Measurements from ENCODE around the gene ANKRD44.
A peak's percentile ranks its signal among the peaks of the same experiment; 100 is the strongest.

ANKRD44 gene

DNA sequence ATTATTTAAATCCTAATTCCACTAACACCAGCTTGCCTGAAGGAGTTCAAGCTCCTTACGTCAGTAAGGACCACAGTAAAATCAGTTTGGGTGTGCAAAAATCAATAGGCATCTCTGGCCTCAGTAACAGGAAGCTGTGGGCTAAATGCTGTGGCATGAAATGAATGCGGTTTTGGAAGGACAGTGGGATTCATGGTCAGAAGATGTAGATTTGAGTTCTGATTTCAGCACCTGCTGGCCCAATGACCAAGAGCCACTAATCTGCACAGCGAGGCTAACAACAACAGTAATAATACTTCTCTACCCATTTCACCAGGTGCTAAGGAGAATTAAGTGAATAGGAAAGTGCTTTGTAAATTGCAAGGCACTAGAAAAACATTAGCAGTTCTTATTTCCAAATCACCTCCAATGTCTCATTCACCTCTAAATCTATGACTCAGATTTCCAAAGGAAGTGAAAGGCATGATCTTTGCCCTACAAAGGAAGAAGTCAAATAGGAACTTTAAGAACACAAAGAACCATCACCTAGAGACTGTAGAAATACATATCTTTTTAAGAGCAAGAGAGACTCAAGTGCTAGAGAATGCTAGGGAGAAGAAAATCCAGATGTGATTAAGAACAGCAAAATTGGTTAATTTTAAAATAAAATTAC, 172.6 kb downstream of the ANKRD44 start:
- no peak for DNase-seq (ENCODE audit: low read depth)
- no peak overlapping the region for H3K4me3 ChIP-seq (ENCODE audit: low read depth, low read length)

- DNase-seq (ENCODE audit: low read depth): no peak
Observed at GRCh38 chr2:197137231-197137630, 173.3 kb downstream of the ANKRD44 start.

GRCh38 chr2:197136452-197136851, 174.1 kb downstream of the ANKRD44 start:
- H3K4me3 ChIP-seq (ENCODE audit: low read depth, low read length): no peak overlapping the region
- DNase-seq (ENCODE audit: low read depth): no peak

More at GRCh38 chr2:197137231-197137630, 173.3 kb downstream of the ANKRD44 start:
- no peak overlapping the region for H3K4me3 ChIP-seq (ENCODE audit: low read depth, low read length)

DNA sequence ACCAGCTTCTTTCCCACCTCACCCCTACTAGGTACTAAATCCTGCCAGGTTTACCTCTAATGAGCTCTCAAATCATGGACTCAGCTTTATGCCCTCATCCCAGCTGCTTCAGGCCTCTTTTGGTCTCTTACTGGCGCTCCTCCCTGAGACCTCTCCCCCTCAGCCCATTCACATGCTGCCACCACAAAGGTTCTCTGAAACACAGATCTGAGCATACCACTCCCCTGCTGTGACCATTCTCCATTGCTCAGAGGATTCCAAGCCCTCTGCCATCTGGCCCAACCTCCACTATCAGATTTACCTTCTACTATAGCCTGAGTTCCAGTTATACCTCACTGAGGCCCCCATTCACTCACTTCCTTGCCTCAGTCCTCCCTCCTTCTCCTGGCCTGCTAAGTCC, 174.8 kb downstream of the ANKRD44 start:
- H3K4me3 ChIP-seq (ENCODE audit: low read depth, low read length): no peak overlapping the region
- DNase-seq (ENCODE audit: low read depth): no peak

- DNase-seq (ENCODE audit: low read depth): no peak
- H3K4me3 ChIP-seq (ENCODE audit: low read depth, low read length): no peak overlapping the region
Observed at GRCh38 chr2:197134206-197134605, 176.4 kb downstream of the ANKRD44 start.

GRCh38 chr2:197131558-197131855, 179.1 kb downstream of the ANKRD44 start:
- H3K4me3 ChIP-seq (ENCODE audit: low read depth, low read length): no peak overlapping the region
- no peak for DNase-seq (ENCODE audit: low read depth)

- no peak overlapping the region for H3K4me3 ChIP-seq (ENCODE audit: low read depth, low read length)
- no peak for DNase-seq (ENCODE audit: low read depth)
Observed at GRCh38 chr2:197130318-197130717, 180.3 kb downstream of the ANKRD44 start.

DNA sequence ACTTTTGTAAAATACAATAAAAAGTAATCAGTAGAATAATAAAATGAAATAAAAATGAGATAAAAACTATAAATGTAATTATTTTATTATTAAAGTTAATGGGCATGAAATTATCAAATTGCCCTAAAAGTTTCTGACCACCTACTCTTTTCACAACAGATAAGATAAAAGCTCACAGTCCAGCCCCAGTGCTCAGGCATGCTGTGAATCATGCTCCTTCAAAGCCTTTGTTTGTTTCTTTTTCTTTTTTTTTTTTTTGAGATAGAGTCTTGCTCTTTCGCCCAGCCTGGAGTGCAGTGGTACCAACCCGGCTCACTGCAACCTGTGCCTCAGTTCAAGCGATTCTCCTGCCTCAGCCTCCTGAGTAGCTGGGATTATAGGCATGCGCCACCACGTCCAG, 181.7 kb downstream of the ANKRD44 start:
- no peak overlapping the region for H3K4me3 ChIP-seq (ENCODE audit: low read depth, low read length)
- no peak for DNase-seq (ENCODE audit: low read depth)

DNA sequence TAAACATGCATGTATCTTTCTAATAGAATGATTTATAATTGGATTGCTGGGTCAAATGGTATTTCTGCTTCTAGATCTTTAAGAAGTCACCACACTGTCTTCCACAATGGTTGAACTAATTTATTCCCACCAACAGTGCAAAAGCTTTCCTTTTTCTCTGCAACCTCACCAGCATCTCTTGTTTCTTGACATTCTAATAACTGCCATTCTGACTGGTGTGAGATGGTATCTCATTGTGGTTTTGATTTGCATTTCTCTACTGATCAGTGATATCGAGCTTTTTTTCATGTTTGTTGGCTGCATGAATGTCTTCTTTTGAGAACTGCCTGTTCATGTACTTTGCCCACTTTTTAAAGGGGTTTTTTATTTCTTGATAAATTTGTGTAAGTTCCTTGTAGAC, 182.5 kb downstream of the ANKRD44 start:
- H3K4me3 ChIP-seq (ENCODE audit: low read depth, low read length): no peak overlapping the region
- no peak for DNase-seq (ENCODE audit: low read depth)

GRCh38 chr2:197126630-197127352, 183.8 kb downstream of the ANKRD44 start:
- DNase-seq (ENCODE audit: low read depth): no peak
- no peak overlapping the region for H3K4me3 ChIP-seq (ENCODE audit: low read depth, low read length)

DNA sequence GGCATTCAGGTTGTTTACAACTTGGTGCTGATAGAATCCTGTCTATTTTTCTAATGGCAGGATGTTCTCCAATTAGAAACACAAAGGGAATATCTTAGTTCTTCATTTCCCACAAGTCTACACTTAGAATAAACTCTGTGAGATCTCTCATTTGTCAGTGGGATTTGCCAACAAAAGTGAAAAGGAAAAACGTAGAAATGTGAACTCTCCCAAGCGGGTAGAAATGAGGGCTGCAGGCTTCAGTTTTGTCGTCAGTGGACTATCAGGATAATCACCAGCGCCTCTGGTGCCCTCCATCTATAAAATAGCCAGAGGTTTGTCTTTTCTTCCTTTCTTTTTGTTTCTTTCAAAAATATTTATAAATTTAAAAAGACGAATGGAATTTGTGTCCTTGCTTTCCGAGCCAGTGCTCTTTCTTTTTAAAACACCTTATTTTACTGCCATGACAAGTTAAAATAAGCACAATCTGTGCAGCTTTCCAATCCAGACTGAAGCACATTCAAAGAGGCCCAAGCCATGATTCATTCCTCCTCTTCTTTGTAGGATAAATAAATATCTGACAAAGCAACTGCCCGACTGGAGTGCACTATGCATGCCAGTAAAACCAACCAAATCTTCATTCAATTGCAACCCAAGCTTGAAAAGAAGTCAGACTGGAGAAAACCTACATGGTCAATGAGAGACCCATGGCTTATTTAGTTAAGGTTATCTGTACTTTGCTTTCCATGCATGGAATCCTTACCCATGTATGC, 185.8 kb downstream of the ANKRD44 start:
- H3K4me3 ChIP-seq (ENCODE audit: low read depth, low read length): no peak overlapping the region
- no peak for DNase-seq (ENCODE audit: low read depth)

DNA sequence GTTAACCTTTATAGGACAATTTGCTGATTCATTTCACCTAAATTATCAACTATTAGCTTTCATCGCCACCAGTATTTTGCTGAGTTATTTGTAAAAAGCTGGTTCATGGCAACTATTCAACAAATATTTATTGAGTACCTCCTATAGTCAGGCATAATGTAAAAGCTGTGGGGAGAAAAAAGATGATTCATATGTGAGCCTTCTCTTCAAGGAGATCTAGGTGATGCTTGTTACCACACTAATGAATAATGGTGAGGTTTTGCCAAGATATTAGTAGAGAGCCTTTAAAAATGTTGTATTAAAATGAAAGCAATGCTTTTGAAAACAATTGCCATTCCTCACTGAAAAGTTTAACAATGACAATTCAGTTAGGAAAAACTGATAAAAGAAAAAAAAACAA, 187.8 kb downstream of the ANKRD44 start:
- DNase-seq (ENCODE audit: low read depth): no peak

DNA sequence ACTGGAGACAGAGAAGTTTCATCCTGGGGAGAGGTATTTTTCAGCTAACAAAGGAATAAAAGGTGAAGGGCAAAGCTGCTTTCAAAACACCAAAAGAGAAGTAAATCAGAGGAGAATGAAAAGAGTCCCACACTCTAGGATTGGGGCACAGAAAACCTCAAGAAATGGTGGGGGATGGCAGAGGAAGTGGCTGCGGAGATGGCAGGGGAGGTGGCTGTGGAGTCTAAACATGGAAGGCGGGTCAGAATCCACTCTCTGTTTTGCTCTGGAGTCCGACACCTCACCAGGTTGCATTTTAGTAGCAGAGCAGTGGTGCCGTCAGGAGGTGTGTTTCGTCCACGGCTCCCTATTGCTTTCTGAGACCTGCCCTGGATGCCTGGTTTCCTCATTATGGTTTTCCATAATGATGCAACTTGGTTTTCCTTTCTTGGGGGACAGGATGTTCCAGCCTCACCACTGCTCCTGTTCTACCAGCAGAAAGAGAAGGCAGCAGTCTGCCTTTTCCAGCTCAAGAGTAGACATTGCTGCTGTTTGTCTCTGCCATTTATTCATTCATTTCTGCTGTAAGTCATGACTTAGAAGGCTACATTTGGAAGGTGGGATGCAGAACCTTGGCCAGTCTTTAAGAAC, 188.7 kb downstream of the ANKRD44 start:
- no peak overlapping the region for H3K4me3 ChIP-seq (ENCODE audit: low read depth, low read length)
- peak; percentile 32 for DNase-seq (ENCODE audit: low read depth)

More for the DNA sequence above, 187.8 kb downstream of the ANKRD44 start:
- H3K4me3 ChIP-seq (ENCODE audit: low read depth, low read length): no peak overlapping the region

- H3K4me3 ChIP-seq (ENCODE audit: low read depth, low read length): no peak overlapping the region
- no peak for DNase-seq (ENCODE audit: low read depth)
Observed at GRCh38 chr2:197121255-197121654, 189.3 kb downstream of the ANKRD44 start.

DNA sequence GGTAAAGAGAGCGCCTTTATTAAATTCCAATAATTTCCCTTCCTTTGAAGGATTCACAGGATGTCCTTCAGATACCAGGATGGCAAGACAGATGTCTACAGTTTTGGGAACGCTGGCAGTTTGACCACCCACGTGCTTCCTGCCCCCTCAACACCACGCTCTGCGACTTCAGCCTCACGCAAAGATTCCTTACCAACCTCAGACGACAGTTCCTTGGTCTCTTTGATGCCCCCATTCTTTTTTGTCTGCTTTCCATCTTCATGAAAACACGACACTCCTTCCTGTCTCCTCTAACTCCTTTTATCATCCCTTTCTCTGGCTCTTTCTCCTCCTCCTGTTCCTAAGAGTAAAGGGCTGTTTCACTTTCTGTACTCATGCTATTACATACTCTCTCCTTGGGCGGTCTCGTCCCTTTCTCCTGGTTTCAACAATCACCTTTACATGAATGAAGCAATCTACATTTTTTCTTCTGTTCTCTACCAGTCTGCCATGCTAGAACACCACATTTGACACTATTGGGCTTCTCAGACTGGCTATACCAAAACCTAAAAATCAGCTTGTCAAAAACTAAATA, 194.2 kb downstream of the ANKRD44 start:
- no peak overlapping the region for H3K4me3 ChIP-seq (ENCODE audit: low read depth, low read length)
- DNase-seq (ENCODE audit: low read depth): no peak

DNA sequence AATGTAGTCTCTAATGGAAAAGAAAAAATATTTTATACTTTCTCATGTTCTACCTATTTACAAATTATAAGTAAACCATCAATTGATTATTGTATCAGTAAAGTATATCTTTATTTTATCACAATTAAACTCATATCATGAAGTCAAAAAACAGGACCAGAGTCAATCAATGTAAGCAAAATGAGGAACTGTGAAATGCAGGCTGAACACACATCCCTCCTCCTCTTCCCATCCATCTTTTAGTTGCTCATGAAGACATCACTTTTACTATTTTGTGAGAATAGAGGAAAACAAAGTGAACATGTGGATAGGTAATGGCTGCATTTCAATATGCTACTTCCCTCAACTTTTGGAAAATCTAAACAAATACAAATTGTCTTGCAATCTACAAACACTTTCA, 195.3 kb downstream of the ANKRD44 start:
- no peak for DNase-seq (ENCODE audit: low read depth)
- H3K4me3 ChIP-seq (ENCODE audit: low read depth, low read length): no peak overlapping the region

GRCh38 chr2:197113275-197113711, 197.3 kb downstream of the ANKRD44 start:
- no peak overlapping the region for H3K4me3 ChIP-seq (ENCODE audit: low read depth, low read length)
- no peak for DNase-seq (ENCODE audit: low read depth)

GRCh38 chr2:197109326-197109725, 201.3 kb downstream of the ANKRD44 start:
- no peak for DNase-seq (ENCODE audit: low read depth)
- H3K4me3 ChIP-seq (ENCODE audit: low read depth, low read length): no peak overlapping the region

GRCh38 chr2:197108758-197109157, 201.8 kb downstream of the ANKRD44 start:
- peak; percentile 88 for DNase-seq (ENCODE audit: low read depth)
- no peak overlapping the region for H3K4me3 ChIP-seq (ENCODE audit: low read depth, low read length)
